ENCODE measurements around the gene PHPT1.

The PHPT1 gene

DNA sequence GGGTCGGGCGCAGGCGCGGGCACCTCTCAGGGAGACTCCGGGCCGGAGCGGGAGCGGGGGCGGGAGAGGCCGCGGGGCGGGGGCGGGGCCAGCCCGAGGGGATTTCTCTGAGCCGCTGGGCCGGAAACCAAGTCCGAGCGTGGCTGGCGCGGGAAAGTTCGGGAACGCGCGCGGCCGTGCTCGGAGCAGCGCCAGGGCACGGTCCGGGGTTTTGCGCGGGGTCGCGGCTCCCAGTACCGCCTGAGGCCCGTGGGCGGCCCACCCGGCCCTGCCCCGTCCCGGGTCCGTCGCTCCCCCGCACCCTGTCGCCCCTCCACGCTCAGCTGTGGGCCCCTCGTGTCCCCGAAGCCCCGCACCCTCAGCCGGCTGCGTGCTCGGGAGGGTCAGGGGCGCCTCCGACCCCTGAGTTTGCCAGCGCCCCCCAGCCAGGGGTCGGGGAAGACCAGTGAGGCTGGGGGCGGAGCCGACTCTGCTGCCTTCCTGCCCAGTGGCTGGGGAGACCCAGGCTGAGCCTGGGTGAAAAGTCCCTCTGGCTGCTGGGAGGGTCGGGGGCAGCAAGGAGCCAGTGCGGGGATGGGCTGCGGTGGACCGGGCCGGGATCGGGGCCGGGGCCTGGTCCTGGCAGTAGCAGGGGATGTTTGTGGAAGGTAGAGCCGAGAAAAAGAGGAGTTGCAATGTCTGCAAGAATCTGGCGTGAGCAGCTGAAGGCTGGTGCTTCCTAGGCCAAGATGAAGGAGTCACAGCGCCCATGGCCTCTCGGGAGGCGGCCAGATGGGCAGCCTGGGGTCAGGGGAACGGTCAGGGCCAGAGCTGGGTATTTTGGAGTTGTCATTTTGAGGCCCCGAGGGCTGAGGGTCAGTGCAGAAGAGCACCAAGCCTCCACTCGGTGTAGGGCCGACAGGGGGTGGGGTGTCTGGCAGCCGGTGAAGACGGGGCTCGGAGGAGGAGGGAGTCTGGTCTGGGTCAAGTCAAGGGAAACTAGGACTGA lies 37.7 kb downstream of the PHPT1 start:
- DNase-seq: peak; percentile 73
- peak overlapping the region; percentile 97 for H3K4me3 Mint-ChIP-seq
- no peaks in the 10 kb centered on the region for H3K9me3 Mint-ChIP-seq
- H3K4me1 Mint-ChIP-seq (ENCODE audit: low read depth): peaks cover 56% of the 10 kb centered on the region
- peak overlapping the region; percentile 95 for H3K27ac Mint-ChIP-seq
- H3K36me3 Mint-ChIP-seq (ENCODE audit: low read depth): peaks cover 57% of the 10 kb centered on the region
- no peaks in the 10 kb centered on the region for H3K27me3 Mint-ChIP-seq

DNA sequence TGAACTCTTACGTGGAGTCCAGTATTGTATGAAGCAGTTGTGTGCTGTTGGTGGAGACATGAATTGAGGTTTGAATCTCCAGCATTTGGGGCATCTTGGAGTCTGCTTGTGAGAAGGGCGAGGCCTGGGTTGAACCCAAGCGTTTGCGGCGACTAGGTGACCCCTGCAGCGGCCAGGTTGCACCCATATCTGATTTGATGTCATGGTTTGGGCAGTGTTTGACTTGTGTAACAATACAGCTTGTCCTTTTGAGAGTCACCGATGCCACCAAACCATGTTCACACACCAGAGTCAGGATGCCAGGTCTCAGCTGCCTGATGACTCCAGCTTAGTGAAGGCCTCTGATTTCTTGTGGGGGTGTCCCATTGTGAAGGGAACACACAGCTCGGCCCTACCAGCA lies 39.2 kb downstream of the PHPT1 start:
- Mint-ChIP-seq H3K9me3 (no peaks in the 10 kb centered on the region), H3K27ac (peak overlapping the region; percentile 74), H3K4me1 (ENCODE audit: low read depth) (peaks cover 48% of the 10 kb centered on the region), H3K4me3 (peak overlapping the region; percentile 97), H3K36me3 (ENCODE audit: low read depth) (peaks cover 60% of the 10 kb centered on the region), H3K27me3 (no peaks in the 10 kb centered on the region)
- DNase-seq: no peak

DNA sequence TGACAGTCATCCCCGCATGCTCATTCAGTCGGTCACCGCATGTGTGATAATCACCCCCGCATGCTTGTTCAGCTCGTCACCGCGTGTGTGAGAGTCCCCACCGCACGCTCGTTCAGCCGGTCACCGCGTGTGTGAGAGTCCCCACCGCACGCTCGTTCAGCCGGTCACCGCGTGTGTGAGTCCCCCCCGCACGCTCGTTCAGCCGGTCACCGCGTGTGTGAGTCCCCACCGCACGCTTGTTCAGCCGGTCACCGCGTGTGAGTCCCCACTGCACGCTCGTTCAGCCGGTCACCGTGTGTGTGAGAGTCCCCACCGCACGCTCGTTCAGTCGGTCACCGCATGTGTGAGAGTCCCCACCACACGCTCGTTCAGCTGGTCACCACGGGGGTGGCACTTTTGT lies 40.6 kb downstream of the PHPT1 start:
- H3K4me3 Mint-ChIP-seq: no peak overlapping the region
- H3K4me1 Mint-ChIP-seq (ENCODE audit: low read depth): peaks cover 47% of the 10 kb centered on the region
- peaks cover 65% of the 10 kb centered on the region for H3K36me3 Mint-ChIP-seq (ENCODE audit: low read depth)
- DNase-seq: no peak
- H3K27me3 Mint-ChIP-seq: no peaks in the 10 kb centered on the region
- H3K27ac Mint-ChIP-seq: no peak overlapping the region
- H3K9me3 Mint-ChIP-seq: no peaks in the 10 kb centered on the region

DNA sequence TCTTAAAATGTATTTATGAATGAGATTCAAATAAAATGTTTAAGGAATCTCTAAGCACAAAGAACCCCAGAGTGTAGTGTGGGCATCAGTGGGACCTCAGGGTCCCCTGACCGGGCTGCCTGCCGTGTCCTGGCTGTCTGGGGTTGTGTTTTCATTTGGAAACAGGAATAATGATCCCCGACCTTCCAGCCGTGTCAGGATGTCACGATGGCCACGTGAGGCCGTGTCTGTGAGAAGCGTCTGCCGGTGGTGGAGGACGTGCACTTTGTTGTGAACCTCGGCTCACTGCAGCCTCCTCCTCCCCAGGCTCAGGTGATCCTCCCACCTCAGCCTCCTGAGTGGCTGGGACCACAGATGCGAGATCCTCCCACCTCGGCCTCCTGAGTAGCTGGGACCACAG lies 41.5 kb downstream of the PHPT1 start:
- no peaks in the 10 kb centered on the region for H3K9me3 Mint-ChIP-seq
- H3K4me1 Mint-ChIP-seq (ENCODE audit: low read depth): peaks cover 45% of the 10 kb centered on the region
- no peaks in the 10 kb centered on the region for H3K27me3 Mint-ChIP-seq
- H3K4me3 Mint-ChIP-seq: no peak overlapping the region
- no peak for DNase-seq
- H3K36me3 Mint-ChIP-seq (ENCODE audit: low read depth): peaks cover 63% of the 10 kb centered on the region
- H3K27ac Mint-ChIP-seq: peak overlapping the region; percentile 59

DNA sequence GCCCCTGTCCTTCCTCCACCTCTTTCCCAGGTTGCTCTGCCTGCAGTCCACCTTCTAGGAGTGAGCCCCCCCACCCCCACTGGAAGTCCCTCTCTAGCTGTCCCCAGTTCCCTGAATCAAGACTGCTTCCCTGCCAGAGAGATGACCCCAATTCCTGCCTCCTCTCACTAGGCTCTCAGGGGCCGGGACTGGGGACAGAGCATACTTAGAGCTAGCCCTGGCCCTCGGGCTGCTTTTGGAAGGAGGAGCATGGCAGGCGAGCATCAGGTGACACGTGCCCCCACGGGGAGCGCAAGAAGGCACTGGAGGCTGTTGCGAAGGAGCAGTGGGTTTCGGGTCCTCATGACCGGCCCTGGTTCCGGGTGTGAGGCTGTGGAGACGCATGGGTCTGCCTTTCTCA lies 46.8 kb downstream of the PHPT1 start:
- DNase-seq: no peak
- Mint-ChIP-seq H3K4me1 (ENCODE audit: low read depth) (peaks cover 37% of the 10 kb centered on the region), H3K4me3 (no peak overlapping the region), H3K27ac (peak overlapping the region; percentile 26), H3K36me3 (ENCODE audit: low read depth) (peaks cover 74% of the 10 kb centered on the region), H3K27me3 (no peaks in the 10 kb centered on the region), H3K9me3 (no peaks in the 10 kb centered on the region)

DNA sequence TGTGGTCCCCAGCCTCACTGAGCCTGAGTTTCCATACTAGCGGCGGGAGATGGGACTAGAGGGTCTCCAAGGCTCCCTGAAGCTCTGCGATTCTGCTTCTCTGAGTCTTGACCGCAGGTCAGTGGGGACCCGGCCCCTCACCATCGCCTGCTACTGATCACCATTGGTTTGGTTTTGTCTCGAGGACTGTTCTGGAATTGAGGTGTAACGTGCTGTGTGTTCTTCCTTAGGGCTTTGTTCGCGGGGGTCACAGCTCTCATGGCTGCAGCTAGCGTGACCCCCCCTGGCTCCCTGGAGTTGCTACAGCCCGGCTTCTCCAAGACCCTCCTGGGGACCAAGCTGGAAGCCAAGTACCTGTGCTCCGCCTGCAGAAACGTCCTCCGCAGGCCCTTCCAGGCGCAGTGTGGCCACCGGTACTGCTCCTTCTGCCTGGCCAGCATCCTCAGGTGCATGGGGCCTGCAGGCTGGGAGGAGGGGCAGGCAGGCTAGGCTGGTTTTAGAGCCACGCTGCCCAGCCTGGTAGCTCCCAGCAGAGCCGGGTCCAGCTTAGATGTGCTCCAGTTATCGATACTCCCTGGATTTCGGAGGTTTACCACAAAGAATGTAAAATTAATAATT lies 49.4 kb downstream of the PHPT1 start:
- H3K9me3 Mint-ChIP-seq: no peaks in the 10 kb centered on the region
- H3K27me3 Mint-ChIP-seq: no peaks in the 10 kb centered on the region
- peak overlapping the region; percentile 12 for H3K27ac Mint-ChIP-seq
- H3K4me3 Mint-ChIP-seq: no peak overlapping the region
- peaks cover 50% of the 10 kb centered on the region for H3K4me1 Mint-ChIP-seq (ENCODE audit: low read depth)
- DNase-seq: no peak
- peaks cover 78% of the 10 kb centered on the region for H3K36me3 Mint-ChIP-seq (ENCODE audit: low read depth)

DNA sequence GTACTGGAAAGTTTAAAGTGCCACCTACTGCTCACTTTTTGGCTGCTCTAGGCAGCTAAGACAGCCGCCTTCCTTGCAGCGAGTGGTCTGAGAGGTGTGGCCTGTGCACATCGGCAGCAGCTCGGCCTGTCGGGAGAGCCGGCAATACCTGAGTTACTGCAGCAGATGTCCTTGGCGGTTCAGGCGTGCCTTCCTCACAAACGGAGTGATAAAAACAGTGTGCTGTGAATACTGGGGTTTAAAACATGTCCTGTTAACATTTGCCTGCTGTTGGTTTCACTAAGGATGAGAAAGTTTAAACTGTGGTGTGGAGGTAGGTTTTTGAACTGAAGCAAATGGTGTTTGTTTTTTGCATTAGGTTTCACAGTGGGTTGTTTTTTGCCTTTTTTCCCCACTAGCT lies 50.0 kb downstream of the PHPT1 start:
- Mint-ChIP-seq H3K4me3 (no peak overlapping the region), H3K27me3 (no peaks in the 10 kb centered on the region), H3K36me3 (ENCODE audit: low read depth) (peaks cover 78% of the 10 kb centered on the region), H3K27ac (peak overlapping the region; percentile 77), H3K4me1 (ENCODE audit: low read depth) (peaks cover 49% of the 10 kb centered on the region), H3K9me3 (no peaks in the 10 kb centered on the region)
- DNase-seq: no peak

DNA sequence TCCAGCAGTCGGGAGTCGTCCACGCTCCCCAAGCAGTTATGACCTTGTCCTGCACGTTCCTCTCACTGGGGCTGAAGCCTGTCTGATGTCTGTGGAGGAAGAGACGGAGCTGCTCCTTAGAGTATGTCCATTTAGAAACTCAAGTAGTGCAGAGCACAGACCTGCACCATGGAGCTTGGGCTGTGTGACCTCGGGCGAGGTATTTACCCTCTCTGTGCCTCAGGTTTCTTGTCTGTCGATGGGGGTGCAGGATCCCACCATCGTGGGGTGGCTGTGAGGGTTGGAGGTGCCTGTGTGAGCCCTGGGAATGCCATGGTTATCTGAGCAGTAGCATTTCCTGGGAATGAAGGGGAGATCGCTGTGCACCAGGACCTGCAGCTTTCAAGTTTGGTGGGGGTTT lies 51.3 kb downstream of the PHPT1 start:
- Mint-ChIP-seq H3K36me3 (ENCODE audit: low read depth) (peaks cover 79% of the 10 kb centered on the region), H3K4me3 (no peak overlapping the region), H3K27ac (peak overlapping the region; percentile 96), H3K4me1 (ENCODE audit: low read depth) (peaks cover 48% of the 10 kb centered on the region), H3K27me3 (no peaks in the 10 kb centered on the region), H3K9me3 (no peaks in the 10 kb centered on the region)
- DNase-seq: no peak
